Muscle layer of duodenum (tissue), 2 donors: ENCODE data around the gene ITGA2B.

Experiments
- H3K27ac ChIP-seq: one replicate; pipeline ENCODE4 v1.7.0; 2013; ENCODE audit warnings: mild to moderate bottlenecking, low read length
- H3K27me3 ChIP-seq: one replicate; pipeline ENCODE4 v1.7.0; 2013; ENCODE audit warnings: low read depth, mild to moderate bottlenecking, control low read depth, low read length
- H3K36me3 ChIP-seq, 2 donors: one replicate each; pipeline ENCODE4 v1.7.0; 2013; ENCODE audit warnings: low read length in 2 of 2, control low read depth in 1 of 2, mild to moderate bottlenecking in 1 of 2; ENCODE audit not compliant: insufficient read depth in 2 of 2, control insufficient read depth in 1 of 2
- H3K4me1 ChIP-seq, 2 donors: one replicate each; pipeline ENCODE4 v1.7.0; 2013; ENCODE audit warnings: low read length in 2 of 2, mild to moderate bottlenecking in 2 of 2, control low read depth in 1 of 2, moderate library complexity in 1 of 2; ENCODE audit not compliant: insufficient read depth in 2 of 2, control insufficient read depth in 1 of 2
- H3K4me3 ChIP-seq, 2 donors: one replicate each; pipeline ENCODE4 v1.7.0; 2013; ENCODE audit warnings: low read length in 2 of 2, low read depth in 1 of 2, mild to moderate bottlenecking in 1 of 2
- H3K9me3 ChIP-seq, 2 donors: one replicate each; pipeline ENCODE4 v1.7.0; 2013; ENCODE audit warnings: low read length in 2 of 2, control low read depth in 1 of 2, mild to moderate bottlenecking in 1 of 2; ENCODE audit not compliant: control insufficient read depth in 1 of 2
- donor health status: healthy.

ITGA2B gene

DNA sequence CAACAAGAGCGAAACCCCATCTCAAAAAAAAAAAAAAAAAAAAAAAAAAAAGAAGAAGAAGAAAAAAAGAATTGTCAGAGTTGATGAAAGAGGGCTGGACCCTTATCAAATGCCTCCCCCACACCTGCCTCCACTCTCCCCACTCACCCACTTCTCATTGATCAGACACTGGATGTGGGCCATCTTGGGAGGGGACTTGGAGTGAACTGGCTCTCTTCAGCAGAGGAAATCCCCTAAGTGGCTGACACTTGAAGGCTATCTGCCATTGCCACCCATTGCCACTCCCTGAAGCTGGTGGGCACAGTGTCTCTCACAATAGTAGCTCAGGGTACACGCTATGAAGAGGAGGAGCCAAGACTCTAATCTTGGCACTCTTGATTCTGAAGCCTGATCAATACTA lies 1.6 kb downstream of the ITGA2B start:
- Histone ChIP-seq H3K27ac (no peak overlapping the region), H3K36me3 (no peaks in the 10 kb centered on the region), H3K9me3 (no peaks in the 10 kb centered on the region), H3K27me3 (no peaks in the 10 kb centered on the region), H3K4me3 (no peak overlapping the region), H3K4me1 (peaks cover 0 to 16% of the 10 kb centered on the region in 2 donors)

DNA sequence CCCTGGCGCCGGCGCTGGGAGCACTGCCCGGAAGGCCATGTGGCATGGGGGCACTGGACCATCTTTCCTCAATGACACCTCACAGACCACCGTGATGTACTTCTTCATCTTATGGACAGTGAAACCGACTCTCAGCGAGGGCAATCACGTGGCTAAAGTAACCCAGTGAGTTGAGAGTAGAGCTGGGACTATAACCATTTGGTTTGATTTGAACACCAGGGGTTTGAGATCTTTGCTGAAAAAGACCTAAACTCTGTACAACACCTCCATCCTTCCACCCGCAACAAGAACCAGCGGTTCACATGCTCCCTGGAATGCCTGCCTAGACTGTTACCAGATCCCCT lies 3.3 kb downstream of the ITGA2B start:
- H3K9me3 ChIP-seq: no peaks in the 10 kb centered on the region
- no peak overlapping the region for H3K27ac ChIP-seq
- peaks cover 0 to 16% of the 10 kb centered on the region in 2 donors for H3K4me1 ChIP-seq
- H3K4me3 ChIP-seq: peak overlapping the region in 1 of 2 donors; percentile 63
- no peaks in the 10 kb centered on the region for H3K36me3 ChIP-seq
- no peaks in the 10 kb centered on the region for H3K27me3 ChIP-seq

DNA sequence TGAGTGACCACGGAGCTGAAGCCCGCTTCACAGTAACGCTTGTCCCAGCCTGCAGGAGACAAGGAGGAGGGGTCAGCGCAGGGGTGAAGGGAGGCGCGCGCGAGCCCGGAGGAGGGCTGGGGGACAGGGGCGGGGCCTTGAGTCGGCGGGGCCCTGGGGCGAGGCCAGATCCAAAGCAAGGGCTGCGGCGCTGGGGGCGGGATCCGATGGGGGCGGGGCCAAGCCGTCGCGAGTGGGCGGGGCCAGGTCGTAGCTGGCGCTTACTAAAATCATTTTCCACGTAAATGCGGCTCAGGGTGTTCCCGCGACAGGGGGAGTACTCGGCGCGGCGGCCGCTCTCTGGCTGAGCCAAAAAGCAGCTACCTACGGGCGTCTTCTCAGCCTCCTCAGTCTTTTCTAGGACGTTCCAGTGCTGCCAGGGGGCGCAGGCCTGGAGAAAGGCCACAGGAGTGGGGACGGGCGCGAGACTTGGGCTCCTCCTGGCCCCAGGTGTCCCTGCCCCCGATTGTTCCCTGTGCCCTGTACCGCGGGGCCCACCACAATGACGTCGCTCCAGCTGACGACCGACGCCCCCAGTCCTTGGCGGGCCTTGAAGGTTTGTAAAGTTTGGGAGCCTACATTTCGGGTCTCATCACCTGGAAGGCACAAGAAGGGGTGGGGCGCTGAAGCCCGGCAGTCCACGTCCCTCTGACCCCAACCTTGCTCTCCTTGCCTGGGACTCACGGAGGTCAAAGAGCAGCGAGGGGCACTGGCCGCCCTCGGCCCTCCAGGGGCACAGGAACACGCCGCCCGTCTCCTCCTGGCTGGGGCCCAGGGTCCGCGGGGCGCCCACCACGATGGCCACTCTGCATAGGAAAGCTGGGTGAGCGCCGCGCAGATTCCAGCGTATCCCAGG lies 3.9 kb downstream of the ITGA2B start:
- no peak overlapping the region for H3K27ac ChIP-seq
- H3K27me3 ChIP-seq: no peaks in the 10 kb centered on the region
- H3K4me1 ChIP-seq: peaks cover 0 to 16% of the 10 kb centered on the region in 2 donors
- no peaks in the 10 kb centered on the region for H3K36me3 ChIP-seq
- H3K4me3 ChIP-seq: peak overlapping the region; percentile 52 to 63
- no peaks in the 10 kb centered on the region for H3K9me3 ChIP-seq

DNA sequence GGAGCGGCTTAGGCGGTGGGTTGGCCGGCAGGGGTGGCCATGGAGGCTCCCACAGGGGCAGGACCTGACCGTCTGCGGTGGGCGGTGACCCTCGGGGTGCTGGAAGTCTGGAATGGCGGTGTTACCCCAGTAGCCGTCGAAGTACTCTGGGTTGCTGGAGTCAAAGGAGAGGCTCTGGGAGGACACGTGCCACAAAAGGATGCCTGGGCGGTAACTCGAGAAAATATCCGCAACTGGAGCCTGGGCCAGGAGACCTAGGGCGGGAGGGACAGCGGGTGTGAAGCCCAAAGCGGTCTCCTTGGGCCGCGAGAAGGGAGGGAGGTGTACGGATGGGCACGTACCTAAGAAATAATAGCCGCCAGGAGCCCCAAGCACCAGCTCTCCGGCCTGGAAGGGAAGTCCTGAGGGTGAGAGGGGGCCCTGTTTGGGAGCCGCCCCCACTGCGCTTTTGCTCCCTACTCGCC lies 4.6 kb downstream of the ITGA2B start:
- peak overlapping the region; percentile 30 to 63 for H3K4me3 ChIP-seq
- no peaks in the 10 kb centered on the region for H3K27me3 ChIP-seq

DNA sequence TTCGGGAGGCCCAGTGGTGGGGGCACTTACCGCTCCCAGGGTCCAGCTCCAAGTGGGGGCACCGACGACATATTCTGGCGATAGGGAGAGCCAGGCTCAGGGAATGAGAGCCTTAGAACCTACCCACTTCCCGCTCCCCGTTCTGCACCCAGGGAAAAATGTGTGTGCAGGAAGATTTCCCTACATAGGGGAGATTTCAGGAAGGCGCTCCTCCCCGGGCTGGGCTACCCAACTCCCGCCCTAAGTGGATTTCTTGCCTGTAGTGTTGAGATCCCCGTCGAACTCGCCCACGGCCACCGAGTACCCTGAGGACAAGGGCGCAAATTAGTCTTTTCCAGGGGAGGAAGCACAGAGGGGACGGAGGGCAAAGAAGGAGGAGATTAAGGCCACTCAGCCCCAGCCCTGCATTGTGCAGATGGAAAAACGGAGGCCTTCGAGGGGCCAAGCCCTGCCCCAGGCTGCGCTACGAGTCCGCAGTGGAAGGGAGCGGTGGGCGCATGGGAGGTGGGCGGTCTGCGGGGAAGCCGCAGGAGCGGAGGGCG lies 5.1 kb downstream of the ITGA2B start:
- no peak overlapping the region for H3K27ac ChIP-seq
- no peaks in the 10 kb centered on the region for H3K9me3 ChIP-seq
- no peaks in the 10 kb centered on the region for H3K27me3 ChIP-seq
- no peaks in the 10 kb centered on the region for H3K36me3 ChIP-seq
- peak overlapping the region in 1 of 2 donors; percentile 63 for H3K4me3 ChIP-seq
- peaks cover 0 to 16% of the 10 kb centered on the region in 2 donors for H3K4me1 ChIP-seq

More for the DNA sequence above, 4.6 kb downstream of the ITGA2B start:
- Histone ChIP-seq H3K27ac (no peak overlapping the region), H3K4me1 (peaks cover 0 to 16% of the 10 kb centered on the region in 2 donors), H3K36me3 (no peaks in the 10 kb centered on the region), H3K9me3 (no peaks in the 10 kb centered on the region)

DNA sequence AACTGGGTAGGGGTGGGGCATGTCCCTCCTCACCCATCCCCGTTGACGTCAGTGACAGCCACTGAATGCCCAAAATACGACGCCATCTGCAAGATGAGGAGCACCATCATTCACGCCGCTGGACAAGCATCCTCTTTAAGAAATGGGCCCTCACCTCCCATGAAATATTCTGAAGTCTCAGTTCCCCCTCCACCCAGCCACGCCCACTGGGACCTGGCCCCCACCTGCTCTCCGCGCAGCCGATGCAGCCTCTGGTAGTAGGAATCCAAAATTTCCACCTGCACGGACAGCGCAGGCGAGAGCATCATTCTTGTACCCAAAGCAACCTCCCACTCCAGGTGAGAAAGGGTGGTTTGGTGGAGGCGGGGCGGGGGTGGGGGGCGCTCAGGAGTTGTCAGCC lies 5.6 kb downstream of the ITGA2B start:
- Histone ChIP-seq H3K4me3 (no peak overlapping the region), H3K27ac (no peak overlapping the region), H3K4me1 (peaks cover 0 to 16% of the 10 kb centered on the region in 2 donors), H3K9me3 (no peaks in the 10 kb centered on the region), H3K27me3 (no peaks in the 10 kb centered on the region), H3K36me3 (no peaks in the 10 kb centered on the region)

DNA sequence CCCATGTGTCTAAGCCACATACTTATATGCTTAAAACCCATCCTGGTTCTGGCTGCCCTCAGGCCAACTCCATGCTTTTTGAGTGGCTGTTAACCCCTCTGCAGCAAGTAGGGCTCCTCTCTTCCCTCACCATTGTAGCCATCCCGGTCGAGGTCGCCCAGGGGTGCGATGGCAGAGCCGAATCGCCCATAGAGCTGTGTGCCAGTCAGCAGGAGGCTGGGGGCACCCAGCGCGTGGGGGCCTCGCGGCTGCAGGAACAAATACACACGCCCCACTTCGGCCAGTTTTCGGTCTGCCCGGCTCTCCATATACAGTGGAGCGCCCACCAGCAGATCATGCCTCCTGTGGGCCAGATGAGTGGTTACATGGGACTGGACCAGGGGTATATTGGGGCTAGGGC lies 6.1 kb downstream of the ITGA2B start:
- no peaks in the 10 kb centered on the region for H3K9me3 ChIP-seq
- no peak overlapping the region for H3K4me3 ChIP-seq
- no peaks in the 10 kb centered on the region for H3K36me3 ChIP-seq

DNA sequence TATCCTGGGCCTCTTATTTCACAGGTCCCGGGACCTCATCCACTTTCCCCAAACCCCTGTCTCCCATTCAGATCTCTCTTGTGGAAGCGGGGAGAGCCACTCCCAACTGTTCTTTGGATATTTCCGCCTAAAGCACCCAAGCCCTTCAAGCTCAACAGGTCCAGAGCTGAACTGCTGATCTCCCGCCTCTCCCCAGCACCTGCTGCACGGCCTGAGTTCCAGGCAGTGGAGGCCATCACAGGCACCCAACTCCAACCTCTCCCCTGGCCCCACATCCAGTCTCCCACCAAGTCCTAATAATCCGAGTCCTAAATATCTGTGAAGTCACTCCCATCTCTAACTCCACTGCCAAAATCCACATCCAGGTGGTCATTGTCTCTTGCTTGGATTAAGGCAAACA lies 6.5 kb downstream of the ITGA2B start:
- H3K27me3 ChIP-seq: no peaks in the 10 kb centered on the region
- H3K36me3 ChIP-seq: no peaks in the 10 kb centered on the region
- H3K9me3 ChIP-seq: no peaks in the 10 kb centered on the region
- peaks cover 0 to 16% of the 10 kb centered on the region in 2 donors for H3K4me1 ChIP-seq
- no peak overlapping the region for H3K27ac ChIP-seq
- no peak overlapping the region for H3K4me3 ChIP-seq

More for the DNA sequence above, 6.1 kb downstream of the ITGA2B start:
- Histone ChIP-seq H3K4me1 (peaks cover 0 to 16% of the 10 kb centered on the region in 2 donors), H3K27ac (no peak overlapping the region), H3K27me3 (no peaks in the 10 kb centered on the region)

DNA sequence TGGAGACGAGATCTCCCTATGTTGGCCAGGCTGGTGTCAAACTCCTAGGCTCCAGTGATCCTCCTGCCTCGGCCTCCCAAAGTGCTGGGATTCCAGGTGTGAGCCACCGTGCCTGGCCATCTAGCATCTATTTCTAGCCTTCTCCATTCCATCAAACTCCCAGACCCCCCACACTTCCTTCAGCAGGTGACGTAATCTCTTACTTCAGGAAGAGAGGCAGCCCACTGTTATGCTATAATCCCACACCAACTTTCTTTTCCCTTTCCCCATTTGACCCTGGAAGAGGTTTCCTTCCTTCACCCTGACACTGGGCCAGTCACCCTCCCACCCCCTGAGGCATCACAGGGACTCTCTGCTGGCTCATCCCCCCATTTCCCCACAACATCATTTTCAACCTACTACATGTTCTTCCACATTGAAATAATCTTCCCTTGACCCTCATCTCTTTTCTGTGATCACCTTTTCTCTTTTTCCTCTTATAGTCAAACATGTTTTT lies 7.6 kb downstream of the ITGA2B start:
- Histone ChIP-seq H3K9me3 (no peaks in the 10 kb centered on the region), H3K36me3 (no peaks in the 10 kb centered on the region), H3K4me1 (peaks cover 0 to 16% of the 10 kb centered on the region in 2 donors), H3K27me3 (no peaks in the 10 kb centered on the region), H3K4me3 (no peak overlapping the region), H3K27ac (no peak overlapping the region)

DNA sequence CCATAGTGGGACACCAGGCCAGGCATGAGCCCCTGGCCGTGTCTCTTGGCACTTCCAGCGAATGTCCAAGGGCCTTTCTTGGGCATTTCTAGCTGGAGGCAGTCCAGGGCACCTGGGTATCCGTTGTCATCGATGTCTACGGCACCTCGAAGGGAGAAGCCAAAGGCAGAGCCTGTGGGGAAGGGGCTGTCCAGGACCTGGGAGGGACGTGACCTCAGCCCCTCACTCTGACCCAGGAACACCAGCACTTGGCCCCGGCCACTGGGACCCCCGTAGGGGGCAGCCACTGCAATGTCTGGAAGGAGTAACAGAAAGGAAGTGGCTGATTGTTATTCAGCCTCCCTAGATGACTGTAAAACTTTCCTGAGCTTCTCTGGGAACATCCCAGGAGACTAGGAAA lies 8.7 kb downstream of the ITGA2B start:
- Histone ChIP-seq H3K4me3 (no peak overlapping the region), H3K9me3 (no peaks in the 10 kb centered on the region), H3K27me3 (no peaks in the 10 kb centered on the region), H3K4me1 (peaks cover 0 to 22% of the 10 kb centered on the region in 2 donors), H3K36me3 (no peaks in the 10 kb centered on the region), H3K27ac (no peak overlapping the region)

DNA sequence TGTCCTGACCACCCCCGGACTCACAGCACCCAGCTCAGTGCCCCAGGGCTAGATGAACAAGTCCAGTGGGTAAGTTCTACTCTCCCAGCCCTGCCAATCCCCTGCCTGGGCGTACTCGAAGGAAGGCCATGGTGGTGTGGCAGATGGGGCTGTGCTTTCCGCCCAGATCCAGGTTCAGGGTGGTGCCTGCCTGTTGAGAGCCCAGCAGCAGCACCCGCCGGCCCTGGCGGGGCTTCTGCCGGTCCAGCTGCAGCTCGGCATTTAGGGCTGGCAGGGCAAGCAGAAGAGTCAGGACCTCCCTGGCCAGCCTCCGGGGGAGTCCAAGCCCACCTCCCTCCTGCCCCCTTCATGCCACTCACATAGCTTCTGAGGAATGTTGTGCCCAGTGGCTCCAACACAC lies 9.6 kb downstream of the ITGA2B start:
- Histone ChIP-seq H3K4me3 (no peak overlapping the region), H3K9me3 (no peaks in the 10 kb centered on the region), H3K27ac (no peak overlapping the region), H3K36me3 (no peaks in the 10 kb centered on the region), H3K27me3 (no peaks in the 10 kb centered on the region), H3K4me1 (peaks cover 0 to 21% of the 10 kb centered on the region in 2 donors)
